MCF 10A (cell line): ENCODE results near the gene TRIM23. TPM values are rescaled to one million over a fixed set of nuclear protein-coding genes. Genes with fewer than 3 reads are reported as not detected.
"Not testable (repeated sequence)": the region's sequence is repeated elsewhere in the genome, so short reads cannot be mapped to it uniquely, and the experiment has no call there.

ENCODE experiments used
- BruUV-seq: library from RNA; stranded (reverse); fragments of 400-500 nt; replicated peaks from 2 replicates; lab custom pipeline; 2021; lab: Mats Ljungman, UMichigan
- CTCF ChIA-PET: fragments of 300-600 bp; sonication (Branson Sonifier 250); formaldehyde crosslinking; extraction: SDS; loops from one replicate; lab custom pipeline; 2021; ENCODE audit warnings: antibody characterized with exemption, inconsistent platforms; lab: Yijun Ruan, JAX
- POLR2A ChIA-PET: fragments of 300-600, 350-650 bp; sonication (Branson Sonifier 250); formaldehyde crosslinking; extraction: SDS; loops from one replicate; lab custom pipeline; 2020; ENCODE audit warnings: antibody characterized with exemption, inconsistent platforms; lab: Yijun Ruan, JAX
- DNase-seq: peaks from one replicate; pipeline ENCODE4 v3.0.0-alpha.2; 2018; ENCODE audit not compliant: unreplicated experiment
- H3K27ac Mint-ChIP-seq: one replicate; pipeline ENCODE4 v1.8.0; 2022; ENCODE audit warnings: mild to moderate bottlenecking, low read depth, mixed read lengths; ENCODE audit not compliant: unreplicated experiment
- H3K27me3 Mint-ChIP-seq: one replicate; pipeline ENCODE4 v1.8.0; 2022; ENCODE audit warnings: mixed read lengths; ENCODE audit not compliant: insufficient read depth, unreplicated experiment
- H3K36me3 Mint-ChIP-seq: one replicate; pipeline ENCODE4 v1.8.0; 2022; ENCODE audit warnings: mild to moderate bottlenecking, moderate library complexity, mixed read lengths; ENCODE audit not compliant: insufficient read depth, unreplicated experiment
- H3K4me1 Mint-ChIP-seq: one replicate; pipeline ENCODE4 v1.8.0; 2022; ENCODE audit warnings: mixed read lengths; ENCODE audit not compliant: insufficient read depth, unreplicated experiment
- H3K4me3 Mint-ChIP-seq: one replicate; pipeline ENCODE4 v1.8.0; 2022; ENCODE audit warnings: mild to moderate bottlenecking, moderate library complexity, mixed read lengths; ENCODE audit not compliant: unreplicated experiment
- H3K9me3 Mint-ChIP-seq: one replicate; pipeline ENCODE4 v1.8.0; 2022; ENCODE audit warnings: mixed read lengths; ENCODE audit not compliant: unreplicated experiment
- intact Hi-C: fragments of 100-400 bp; cut with micrococcal nuclease; formaldehyde crosslinking; loops from 2 replicates; pipeline ENCODE4 v1.14.1; 2022
- total RNA-seq: library from RNA; stranded (reverse); gene quantifications from 2 replicates; pipeline ENCODE4 v1.2.3, GENCODE V29; 2022
- TF ChIP-seq, protein P1 (sequence below): fragments of 200-600 bp; IDR thresholded peaks from one replicate; pipeline ENCODE4 v1.8.0; 2022; ENCODE audit warnings: antibody characterized with exemption, mild to moderate bottlenecking; ENCODE audit not compliant: unreplicated experiment

The TRIM23 gene
- total RNA-seq, 1 experiment from 2014 or later: 14.1 TPM

- ChIA-PET CTCF (interaction anchor here (1.0 to 1.2 kb wide), 2 partner anchors 13 to 61 kb away, joined by 3 to 4 read pairs; no protein-coding TSS in a partner anchor), POLR2A (interaction anchor here (0.6 to 3.8 kb wide), 26 partner anchors 9 to 1204 kb away, joined by 3 to 38 read pairs (median 4); partner anchors contain the start of genes CENPK, ERBIN, NLN and PPWD1)
- Mint-ChIP-seq H3K36me3 (peaks cover 17% of the 10 kb centered on the region), H3K4me1 (peaks cover 7% of the 10 kb centered on the region), H3K27ac (peak within 1 kb of the TSS; percentile 97), H3K27me3 (no peaks in the 10 kb centered on the region), H3K9me3 (no peaks in the 10 kb centered on the region), H3K4me3 (peak within 1 kb of the TSS; percentile 85)
- BruUV-seq: TSS peak; percentile 75
- DNase-seq: peak; percentile 89
- intact Hi-C loops: loop anchor here (2.0 kb wide), 1 partner anchor 520 kb away; the partner anchor contains the start of gene SREK1
- TF ChIP-seq, protein P1, sequence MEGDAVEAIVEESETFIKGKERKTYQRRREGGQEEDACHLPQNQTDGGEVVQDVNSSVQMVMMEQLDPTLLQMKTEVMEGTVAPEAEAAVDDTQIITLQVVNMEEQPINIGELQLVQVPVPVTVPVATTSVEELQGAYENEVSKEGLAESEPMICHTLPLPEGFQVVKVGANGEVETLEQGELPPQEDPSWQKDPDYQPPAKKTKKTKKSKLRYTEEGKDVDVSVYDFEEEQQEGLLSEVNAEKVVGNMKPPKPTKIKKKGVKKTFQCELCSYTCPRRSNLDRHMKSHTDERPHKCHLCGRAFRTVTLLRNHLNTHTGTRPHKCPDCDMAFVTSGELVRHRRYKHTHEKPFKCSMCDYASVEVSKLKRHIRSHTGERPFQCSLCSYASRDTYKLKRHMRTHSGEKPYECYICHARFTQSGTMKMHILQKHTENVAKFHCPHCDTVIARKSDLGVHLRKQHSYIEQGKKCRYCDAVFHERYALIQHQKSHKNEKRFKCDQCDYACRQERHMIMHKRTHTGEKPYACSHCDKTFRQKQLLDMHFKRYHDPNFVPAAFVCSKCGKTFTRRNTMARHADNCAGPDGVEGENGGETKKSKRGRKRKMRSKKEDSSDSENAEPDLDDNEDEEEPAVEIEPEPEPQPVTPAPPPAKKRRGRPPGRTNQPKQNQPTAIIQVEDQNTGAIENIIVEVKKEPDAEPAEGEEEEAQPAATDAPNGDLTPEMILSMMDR: no peak
Measured at GRCh38 chr5:65624571-65625555, 730 bp upstream of the TRIM23 start, which contains the start of the genes SHLD3 and TRAPPC13. SHLD3 (plus strand) TSS chr5:65625027; CDS start chr5:65629588, 4,561 bp downstream. TRAPPC13 (plus strand) TSS chr5:65625027; CDS start chr5:65625061, 34 bp downstream.

- Mint-ChIP-seq H3K9me3 (no peaks in the 10 kb centered on the region), H3K4me1 (peaks cover 4% of the 10 kb centered on the region), H3K27ac (peak overlapping the region; percentile 97), H3K36me3 (peaks cover 14% of the 10 kb centered on the region), H3K27me3 (no peaks in the 10 kb centered on the region), H3K4me3 (peak overlapping the region; percentile 85)
- TF ChIP-seq, protein P1: no peak
- no TSS peak for BruUV-seq
- no peak for DNase-seq
- intact Hi-C loops: no loop called here
- CTCF ChIA-PET: interaction anchor here (0.7 to 1.0 kb wide), 3 partner anchors 59 to 1318 kb away, joined by 3 to 5 read pairs (median 4); no protein-coding TSS in a partner anchor
- POLR2A ChIA-PET: interaction anchor here (0.6 to 3.8 kb wide), 23 partner anchors 11 to 863 kb away, joined by 3 to 38 read pairs (median 4); partner anchors contain the start of genes CENPK, CWC27, ERBIN and NLN
Measured at GRCh38 chr5:65623482-65623881, 651 bp downstream of the TRIM23 start.

DNA sequence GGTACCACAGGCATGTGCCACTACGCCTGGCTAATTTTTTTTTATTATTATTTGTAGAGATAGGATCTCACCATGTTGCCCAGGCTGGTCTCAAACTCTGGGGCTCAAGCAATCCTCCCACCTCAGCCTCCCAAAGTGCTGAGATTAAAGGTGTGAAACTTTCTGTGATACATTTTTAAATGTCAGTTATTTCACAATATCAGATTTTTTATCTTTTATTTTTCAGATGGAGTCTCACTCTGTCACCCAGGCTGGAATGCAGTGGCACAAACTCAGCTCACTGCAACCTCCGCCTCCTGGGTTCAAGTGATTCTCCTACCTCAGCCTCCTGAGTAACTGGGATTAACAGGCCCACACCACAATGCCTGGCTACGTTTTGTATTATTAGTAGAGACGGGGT, 2.2 kb downstream of the TRIM23 start:
- H3K27me3 Mint-ChIP-seq, H3K27ac Mint-ChIP-seq, H3K4me1 Mint-ChIP-seq, CTCF ChIA-PET, H3K9me3 Mint-ChIP-seq, BruUV-seq, intact Hi-C loops, DNase-seq, POLR2A ChIA-PET: not testable (repeated sequence)
- peaks cover 13% of the 10 kb centered on the region for H3K36me3 Mint-ChIP-seq
- peak overlapping the region; percentile 85 for H3K4me3 Mint-ChIP-seq

DNA sequence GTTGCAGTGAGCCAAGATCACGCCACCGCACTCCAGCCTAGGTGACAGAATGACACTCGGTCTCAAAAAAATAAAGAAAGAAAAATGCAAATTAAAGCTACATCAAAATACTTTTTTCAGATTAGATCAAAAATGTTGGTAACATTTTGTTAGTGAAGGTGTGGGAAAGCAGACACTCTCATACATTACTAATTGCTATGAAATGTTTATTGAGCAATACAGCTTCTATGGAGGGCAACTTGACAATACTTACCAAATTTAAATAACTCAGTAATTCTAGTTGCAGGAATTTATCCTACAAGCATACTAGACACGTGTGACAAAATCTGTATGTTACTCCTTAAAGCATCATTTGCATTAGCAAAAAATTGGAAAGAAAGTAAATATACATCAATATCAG, 4.1 kb downstream of the TRIM23 start:
- H3K9me3 Mint-ChIP-seq: no peaks in the 10 kb centered on the region
- intact Hi-C loops: no loop called here
- ChIA-PET CTCF (no interaction called here), POLR2A (interaction anchor here (1.1 kb wide), 1 partner anchor 9 kb away, joined by 4 read pairs; no protein-coding TSS in a partner anchor)
- DNase-seq: peak; percentile 8
- H3K27ac Mint-ChIP-seq: no peak overlapping the region
- H3K4me1 Mint-ChIP-seq: peaks cover 9% of the 10 kb centered on the region
- peaks cover 24% of the 10 kb centered on the region for H3K36me3 Mint-ChIP-seq
- no peaks in the 10 kb centered on the region for H3K27me3 Mint-ChIP-seq
- TF ChIP-seq, protein P1: no peak
- H3K4me3 Mint-ChIP-seq: no peak overlapping the region
- BruUV-seq: no TSS peak
